ENCODE results near the gene GPR25.

GRCh38 chr1:200919386-200919785 is 46.6 kb downstream of the GPR25 start:
- TF ChIP-seq CTCF (IDR thresholded peaks at IDR 0.05) (no peak), POLR2A (IDR thresholded peaks at IDR 0.05) (no peak)
